GM15510 (cell line): Measurements from ENCODE around the gene GNAZ.

Source experiments
- POLR2A ChIP-seq: IDR thresholded peaks from 3 replicates; pipeline ENCODE4 v1.6.1; 2011; ENCODE audit warnings: borderline replicate concordance; ENCODE audit not compliant: insufficient read length; ENCODE audit errors: extremely low read depth

Gene GNAZ

DNA sequence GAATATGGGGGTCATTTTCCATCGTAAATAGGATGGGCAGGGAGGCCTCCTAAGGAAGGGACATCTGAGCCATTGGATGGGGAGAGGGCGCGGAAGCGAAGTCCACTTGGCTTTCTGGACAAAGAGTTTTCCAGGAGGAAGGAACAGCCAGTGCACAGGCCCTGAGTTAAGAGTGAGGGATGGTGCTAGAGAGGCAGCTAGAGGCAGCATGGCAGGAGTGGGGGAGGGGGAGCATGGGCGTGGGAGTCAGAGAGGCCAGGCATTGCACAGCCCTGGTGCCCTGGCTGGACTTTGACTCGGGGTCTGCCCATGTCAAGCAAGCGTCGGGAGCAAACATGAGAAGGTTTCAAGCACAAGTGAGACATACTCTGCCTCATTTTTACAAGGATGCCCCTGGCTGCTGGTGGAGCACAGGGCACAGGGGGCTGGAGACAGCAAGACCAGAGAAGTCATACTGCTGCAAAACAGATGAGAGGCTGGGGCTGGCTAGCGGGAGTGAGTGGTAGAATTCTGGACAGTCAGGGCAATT is 9.0 kb downstream of the GNAZ start:
- no peak for TF ChIP-seq POLR2A

DNA sequence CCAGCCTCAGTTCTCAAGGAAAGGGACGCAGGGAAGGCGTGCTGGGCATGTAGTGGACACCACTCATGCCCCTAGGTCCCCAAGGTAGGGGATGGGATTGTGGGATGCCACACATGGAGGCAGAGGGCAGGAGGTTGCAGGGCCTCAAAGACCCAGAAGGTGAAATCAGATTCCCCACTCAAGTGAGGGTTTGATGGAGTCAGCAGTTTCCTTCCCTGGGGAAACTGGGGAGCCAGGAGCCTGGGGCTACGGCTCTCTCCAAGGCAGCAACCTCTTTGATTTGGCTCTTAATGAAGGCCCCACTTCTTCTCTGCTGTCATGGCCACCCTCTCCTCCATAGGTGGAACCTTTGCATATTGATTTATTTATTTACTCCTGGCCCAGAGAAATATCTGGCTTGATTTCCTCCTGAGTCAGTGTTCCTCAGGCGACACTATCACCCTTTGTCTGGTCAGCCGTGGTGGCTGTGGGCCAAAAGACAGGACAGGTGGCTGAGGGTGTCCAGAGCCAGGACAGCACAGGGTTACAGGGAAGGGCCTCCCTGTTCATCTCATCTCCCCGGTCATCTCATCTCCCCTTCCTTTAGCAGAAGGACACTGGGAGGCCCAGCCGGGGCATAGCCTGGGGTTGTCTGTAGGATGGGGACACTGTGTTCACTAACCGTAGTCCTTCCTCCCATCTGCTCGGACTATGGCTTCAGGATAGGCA is 9.6 kb downstream of the GNAZ start:
- no peak for TF ChIP-seq POLR2A

DNA sequence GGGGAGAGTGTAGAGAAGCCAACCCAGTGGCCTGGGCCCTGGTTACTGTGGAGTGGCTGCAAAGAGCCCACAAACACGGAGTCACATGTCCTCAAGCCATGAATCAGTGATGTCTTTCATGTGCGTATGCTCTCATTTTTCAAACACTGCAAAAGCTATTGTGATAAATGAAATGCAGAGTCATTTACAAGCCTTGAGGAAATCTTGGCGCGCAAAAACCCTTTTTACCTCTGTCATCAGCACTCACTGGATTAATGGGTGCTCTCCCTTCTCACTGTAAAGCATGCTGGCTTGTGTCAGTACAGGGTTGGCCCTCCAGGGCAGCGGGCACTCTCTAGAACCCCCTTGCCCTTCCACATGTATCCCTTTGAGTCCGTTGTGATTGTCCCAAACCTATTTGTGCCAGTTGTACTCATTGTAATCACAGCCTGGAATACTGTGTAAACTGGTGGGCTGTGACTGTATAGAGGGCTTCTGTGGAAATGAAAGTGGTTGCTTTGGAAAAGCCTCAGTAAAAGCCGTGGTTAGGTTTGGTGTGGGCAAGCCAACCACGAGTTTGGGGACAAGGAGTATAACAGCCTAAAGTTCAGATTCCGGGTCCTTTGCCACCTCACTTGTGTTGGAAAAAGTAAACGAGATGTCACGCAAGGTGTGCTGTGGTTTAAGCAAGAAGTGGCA is 10.4 kb downstream of the GNAZ start:
- no peak for TF ChIP-seq POLR2A

DNA sequence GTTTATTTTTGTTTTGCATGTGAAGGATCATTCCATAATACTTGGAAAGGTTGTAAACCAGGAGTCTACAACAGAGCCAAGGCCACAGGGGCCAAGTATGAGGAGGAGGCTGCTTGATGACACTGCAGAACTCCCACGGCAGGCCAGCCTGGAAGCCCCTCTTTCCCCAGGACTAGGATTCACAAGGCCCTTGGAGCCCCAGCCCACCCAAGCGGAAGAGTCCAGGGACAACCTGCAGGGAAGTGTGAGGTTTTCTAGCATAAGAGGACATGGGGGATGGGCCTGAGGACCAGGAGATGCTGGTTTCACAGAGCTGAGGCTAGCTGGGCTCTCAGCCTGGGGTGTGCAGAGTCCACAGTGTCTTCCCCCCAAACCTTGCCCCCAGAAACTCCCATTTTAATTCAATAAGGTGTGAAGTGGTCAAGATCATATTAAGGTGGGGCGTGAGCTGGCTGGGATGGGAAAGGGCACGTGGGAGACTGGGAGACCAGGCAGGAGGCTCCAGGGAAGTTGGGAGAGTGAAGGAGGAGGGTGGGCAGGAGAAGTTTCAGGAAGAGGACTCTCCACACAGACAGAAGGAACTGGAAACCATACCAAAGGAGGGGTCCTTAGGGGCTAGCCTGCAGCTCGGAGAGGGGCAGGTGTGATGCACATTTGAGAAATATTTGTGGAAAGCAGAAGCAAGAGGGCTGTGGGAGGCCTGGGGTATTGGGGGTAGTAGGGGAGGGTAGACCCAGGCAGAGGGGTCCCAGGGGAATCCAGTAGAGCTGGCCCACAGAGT is 12.4 kb downstream of the GNAZ start:
- no peak for TF ChIP-seq POLR2A

DNA sequence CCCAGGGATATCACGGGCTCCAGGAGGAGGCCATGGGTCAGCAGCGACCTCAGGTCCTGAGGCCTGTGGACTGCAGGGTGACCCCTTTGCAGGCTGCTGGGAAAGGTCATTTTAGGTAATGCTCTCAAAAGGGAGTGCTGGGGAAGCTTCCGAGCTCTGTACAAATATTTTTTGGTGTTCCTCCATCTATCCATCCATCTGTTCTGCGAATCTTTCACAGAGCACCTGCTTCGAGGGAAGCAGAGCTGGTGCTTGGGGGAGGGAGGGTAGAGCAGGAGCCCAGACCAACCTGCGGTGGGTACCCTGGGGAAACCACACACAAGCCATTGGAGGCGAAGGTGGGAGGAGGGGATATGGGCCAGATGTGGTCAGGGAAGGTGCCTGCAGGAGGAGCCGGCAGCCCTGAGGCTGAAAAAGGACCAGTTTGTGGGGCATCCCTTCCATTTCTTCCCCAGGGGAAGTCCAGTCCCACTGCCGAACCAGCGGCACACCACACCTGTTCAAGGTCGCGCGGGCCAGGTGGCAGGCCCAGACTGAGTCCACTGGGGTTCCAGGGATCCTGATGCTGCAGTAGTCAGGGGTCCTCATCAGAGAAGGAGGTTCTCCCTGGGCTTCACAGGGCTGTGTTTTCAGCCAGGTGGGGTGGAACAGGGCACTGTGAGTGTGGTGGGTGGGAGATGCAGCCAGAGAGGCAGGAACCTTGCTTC is 13.1 kb downstream of the GNAZ start:
- TF ChIP-seq POLR2A, result no peak

DNA sequence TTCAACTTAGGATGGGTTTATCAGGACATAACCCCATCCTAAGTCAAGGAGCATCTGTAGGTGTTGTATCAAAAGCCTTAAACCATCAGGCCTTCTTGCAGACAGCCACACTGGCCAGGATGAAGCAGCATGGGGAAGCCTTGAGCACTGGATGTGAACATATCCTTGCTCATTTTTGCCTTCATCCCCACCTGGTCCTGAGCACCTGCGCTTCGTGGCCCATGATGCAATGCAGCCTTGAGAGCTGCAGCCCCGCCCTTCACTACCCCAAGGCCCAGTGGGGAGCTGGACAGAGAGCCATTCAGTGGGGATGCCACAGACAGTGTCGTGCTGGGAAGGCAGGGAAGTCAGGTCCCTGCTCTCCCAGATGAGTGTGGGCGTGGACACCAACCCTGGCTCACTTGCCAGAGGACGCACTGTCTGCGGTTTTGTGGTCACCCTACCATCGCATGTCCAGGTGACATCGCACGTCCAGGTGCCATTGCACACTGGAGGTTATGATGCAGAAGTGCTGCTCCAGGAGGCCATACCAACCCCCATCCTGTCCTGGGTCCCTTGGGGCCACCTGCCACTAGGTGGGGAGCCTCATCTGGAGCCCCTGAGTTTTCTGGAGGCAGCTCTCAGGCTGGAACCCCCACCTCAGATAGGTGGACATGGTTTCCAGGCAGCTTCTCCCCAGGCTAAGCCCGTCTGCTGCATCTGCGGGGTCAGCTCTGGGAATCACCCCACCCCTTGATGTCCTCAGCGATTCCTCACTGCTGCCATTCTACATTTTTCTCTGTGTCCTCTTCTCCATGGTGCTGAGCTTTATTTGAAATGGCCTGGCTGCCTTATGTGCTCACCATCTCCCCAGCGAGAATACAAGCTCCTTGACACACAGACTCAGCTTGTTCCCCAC is 14.4 kb downstream of the GNAZ start:
- no peak for TF ChIP-seq POLR2A

DNA sequence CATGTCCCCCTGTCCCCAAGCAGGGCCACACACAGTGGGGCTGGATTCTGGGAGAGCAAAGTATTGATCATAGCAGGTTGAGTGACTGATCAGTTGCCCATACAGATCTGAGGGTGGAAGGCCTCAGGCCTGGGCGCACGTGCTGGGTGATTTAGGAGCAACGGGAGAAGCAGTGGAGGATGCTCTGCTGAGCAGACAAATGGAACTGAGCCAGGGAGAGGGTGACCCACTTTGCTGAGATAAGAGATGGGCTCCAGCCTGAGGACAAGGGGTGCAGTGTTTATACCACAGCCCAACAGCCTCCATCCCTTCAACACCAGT is 15.0 kb downstream of the GNAZ start:
- TF ChIP-seq POLR2A, result no peak

DNA sequence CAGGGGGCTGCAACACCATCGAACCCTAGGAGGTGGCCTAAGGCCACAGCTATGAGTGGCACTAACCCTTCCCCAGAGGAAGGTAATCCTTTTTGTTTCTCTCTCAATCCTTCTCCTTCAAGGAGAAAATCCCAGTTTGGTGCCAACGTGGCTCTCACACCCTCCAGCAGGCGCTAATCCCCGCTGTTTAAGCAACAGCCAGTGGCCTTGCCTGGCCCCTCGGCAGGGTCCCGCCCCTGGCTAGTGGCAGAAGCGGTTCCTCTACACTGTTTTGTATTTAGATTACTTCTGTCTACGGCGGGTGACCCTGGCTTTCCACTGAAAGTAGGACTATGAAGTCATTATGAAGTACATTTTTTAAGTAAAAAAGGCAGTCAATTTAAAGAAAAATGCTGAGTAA is 15.5 kb downstream of the GNAZ start:
- no peak for TF ChIP-seq POLR2A

DNA sequence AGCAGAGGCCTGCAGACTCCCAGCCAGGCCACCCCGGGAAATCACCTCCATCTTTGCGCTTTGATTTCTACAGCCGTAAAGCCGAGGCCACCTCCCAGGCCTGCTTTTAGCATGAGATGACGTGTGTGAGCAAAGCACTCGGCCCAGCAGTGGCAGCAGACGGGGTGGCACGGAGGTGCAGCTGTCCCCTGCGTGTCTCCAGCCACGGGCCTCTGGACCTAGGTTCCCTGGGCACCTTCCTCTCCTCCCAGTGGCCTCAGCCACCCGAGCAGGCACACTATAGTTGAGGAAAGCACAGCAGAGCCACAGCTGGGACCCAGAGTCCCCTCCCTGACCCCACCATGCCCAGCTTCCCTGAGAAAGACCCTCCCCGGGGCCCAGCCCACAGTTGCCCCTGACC is 15.9 kb downstream of the GNAZ start:
- no peak for TF ChIP-seq POLR2A

DNA sequence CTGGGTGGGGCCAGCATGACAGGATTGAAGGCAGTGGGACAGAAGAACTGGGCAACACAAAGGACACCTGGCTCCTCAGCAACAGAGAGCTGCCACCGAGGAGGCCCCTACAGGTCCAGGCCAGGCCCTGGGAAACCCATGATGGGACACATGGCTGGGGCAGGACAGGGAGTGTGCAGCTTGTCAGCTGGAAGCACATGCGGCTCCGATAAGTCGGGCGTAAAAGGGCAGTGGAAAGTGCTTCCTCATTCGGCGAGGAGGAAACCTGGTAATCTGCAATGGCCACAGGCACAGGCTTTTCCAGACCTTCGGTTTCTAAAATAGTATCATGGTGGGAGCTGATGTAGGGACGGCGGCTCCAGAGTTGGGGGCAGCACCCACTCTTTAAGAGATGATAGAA is 16.5 kb downstream of the GNAZ start:
- TF ChIP-seq POLR2A, result no peak

DNA sequence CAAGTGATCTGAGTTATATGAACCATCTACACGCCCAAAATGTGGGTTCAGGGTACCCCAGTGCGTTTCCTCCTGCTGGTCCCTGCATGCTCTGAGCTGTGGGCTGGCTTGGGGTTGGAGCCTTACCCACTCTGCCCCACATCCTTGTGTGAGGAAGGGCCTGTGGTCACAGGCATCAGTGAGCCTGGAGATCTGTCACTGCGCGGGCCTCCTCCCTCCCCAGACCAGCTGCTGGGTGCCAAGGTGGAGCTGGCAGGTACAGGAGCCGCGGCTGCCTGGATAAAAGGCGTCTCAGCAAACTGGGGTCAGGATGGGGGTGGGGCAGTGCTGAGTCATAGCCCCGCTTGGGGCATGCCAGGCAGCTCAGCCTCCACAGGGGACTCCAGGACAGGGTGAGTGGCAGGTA is 17.9 kb downstream of the GNAZ start:
- no peak for TF ChIP-seq POLR2A

DNA sequence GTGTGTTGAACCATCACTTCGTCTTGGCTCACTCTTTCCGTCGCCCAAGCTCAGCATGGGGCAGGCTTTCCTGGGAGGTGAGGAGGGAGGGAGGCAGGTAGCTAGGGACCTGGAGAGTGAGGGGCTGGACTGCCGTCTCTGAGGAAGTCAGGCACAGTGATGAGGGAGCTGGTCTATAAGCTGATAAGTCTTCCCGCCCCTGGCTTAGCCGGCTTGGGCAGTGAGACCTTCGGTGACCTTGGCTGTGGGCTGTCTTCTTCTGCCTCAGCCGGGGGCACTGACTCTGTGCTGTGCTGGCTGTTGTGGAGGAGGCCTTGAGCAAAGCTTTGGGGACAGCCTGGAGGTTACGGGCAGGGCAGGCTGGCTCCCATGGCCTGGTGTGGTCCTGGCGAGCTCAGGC is 18.7 kb downstream of the GNAZ start:
- no peak for TF ChIP-seq POLR2A

DNA sequence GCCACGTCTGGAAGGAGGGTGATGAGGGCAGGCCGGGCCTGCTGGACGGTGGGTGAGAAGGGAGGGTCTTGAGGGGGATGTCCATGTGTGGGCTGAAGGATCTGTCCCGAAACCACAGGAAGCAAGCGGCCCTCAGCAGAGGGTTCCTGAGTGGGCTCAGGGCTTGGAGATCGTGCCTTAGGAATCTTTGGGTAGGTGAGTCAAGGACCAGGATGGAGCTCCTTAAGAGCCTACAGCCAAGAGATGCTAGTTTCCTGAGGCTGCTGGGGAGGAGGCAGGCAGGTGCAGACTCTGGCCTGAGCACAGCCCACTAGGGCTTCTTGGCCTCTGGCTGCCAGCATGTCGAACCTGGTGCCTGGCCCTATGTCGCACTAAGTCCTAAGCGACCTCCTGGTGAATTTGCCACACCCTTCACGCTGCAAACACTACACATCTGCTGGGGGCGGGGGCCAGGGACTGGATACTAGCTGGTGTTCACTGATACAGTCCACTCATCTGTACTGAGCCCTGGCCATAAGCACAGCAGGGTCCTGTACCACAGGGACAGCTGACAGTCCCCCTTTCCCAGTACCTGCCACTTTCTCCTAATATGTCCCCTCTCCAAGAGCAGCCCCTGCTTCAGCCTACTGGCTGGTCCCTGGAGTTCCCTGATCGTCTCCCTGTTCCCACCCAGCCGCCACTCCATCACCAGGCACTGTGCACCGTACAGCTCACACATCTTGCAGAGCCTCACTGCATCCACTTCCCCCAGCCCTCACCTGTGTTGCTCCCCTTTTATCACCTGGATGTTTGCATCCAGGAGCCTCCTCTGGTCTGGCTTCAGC is 19.5 kb downstream of the GNAZ start:
- TF ChIP-seq POLR2A, result no peak
